ENCODE measurements around the gene CXCR5. TPM values are rescaled to one million over a fixed set of nuclear protein-coding genes. Genes with fewer than 3 reads are reported as not detected.

The CXCR5 gene
- total and polyA plus RNA-seq, 2 of the 4 experiments (the other 2 are of a cell fraction), result not detected

DNA sequence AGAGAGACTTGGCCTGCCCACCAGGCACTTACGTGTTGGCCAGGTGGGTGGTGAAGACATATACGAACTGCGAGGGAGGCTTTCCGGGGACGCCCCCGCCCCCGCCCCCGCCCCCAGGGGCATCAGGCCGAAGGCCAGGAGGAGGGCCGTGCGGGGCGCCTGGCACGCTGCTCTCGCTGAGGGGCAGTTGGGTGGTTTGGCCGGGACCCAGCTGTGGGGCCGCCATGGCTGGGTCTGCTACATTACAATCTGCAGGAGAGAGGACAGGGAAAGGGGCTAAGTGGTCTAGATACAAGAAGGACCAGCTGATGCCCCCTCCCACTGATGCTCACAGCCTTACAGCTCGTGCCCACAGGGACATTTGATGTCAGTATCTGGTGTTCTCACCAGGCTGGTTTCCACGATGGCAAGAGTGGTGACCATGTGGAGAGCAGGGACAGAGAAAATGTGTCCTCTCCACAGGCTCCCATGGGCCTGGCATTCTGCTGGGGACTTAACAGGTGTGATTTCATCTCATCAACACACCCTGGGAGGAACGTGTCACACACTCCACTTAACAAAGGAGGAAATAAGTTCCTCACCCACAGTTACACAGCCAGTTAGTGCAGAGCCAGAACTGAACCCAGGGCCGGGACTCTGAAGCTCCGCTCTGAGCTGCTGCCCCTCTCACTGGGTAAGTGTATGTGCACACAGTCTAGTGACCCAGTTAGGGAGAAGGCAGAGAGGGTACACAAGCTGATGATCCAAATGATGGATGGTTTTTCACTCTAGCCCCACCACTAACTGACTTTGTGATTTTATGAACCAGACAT, 19.7 kb downstream of the CXCR5 start:
- H3K36me3 ChIP-seq (ENCODE audit: control insufficient read depth, insufficient read depth, low read length), result peaks cover 76% of the 10 kb centered on the region
- H4K20me1 ChIP-seq (ENCODE audit: insufficient read depth, low read length), result peaks cover 67% of the 10 kb centered on the region
- DNase-seq, result no peak
- ATAC-seq (ENCODE audit: low read depth), result no peak
- TF ChIP-seq, protein P1, sequence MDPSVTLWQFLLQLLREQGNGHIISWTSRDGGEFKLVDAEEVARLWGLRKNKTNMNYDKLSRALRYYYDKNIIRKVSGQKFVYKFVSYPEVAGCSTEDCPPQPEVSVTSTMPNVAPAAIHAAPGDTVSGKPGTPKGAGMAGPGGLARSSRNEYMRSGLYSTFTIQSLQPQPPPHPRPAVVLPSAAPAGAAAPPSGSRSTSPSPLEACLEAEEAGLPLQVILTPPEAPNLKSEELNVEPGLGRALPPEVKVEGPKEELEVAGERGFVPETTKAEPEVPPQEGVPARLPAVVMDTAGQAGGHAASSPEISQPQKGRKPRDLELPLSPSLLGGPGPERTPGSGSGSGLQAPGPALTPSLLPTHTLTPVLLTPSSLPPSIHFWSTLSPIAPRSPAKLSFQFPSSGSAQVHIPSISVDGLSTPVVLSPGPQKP (IDR thresholded peaks at IDR 0.05; ENCODE audit: borderline replicate concordance, low read depth, low read length), result no peak
- no peak for TF ChIP-seq RFX5 (IDR thresholded peaks at IDR 0.05; ENCODE audit: low read depth, low read length)
- no peak for TF ChIP-seq MAFK (IDR thresholded peaks at IDR 0.05; ENCODE audit: low read depth, low read length)
- TF ChIP-seq, protein P2, sequence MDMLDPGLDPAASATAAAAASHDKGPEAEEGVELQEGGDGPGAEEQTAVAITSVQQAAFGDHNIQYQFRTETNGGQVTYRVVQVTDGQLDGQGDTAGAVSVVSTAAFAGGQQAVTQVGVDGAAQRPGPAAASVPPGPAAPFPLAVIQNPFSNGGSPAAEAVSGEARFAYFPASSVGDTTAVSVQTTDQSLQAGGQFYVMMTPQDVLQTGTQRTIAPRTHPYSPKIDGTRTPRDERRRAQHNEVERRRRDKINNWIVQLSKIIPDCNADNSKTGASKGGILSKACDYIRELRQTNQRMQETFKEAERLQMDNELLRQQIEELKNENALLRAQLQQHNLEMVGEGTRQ (IDR thresholded peaks at IDR 0.05; ENCODE audit: low read depth, low read length), result no peak
- TF ChIP-seq FOS (IDR thresholded peaks at IDR 0.05; ENCODE audit: low read depth, low read length), result no peak
- no peak for TF ChIP-seq CEBPB (IDR thresholded peaks at IDR 0.05; ENCODE audit: low read depth, low read length)
- no peak overlapping the region for H2BK120ac ChIP-seq (ENCODE audit: low read depth, low read length)
- no peak overlapping the region for H2BK20ac ChIP-seq (ENCODE audit: low read depth, low read length)
- no peak overlapping the region for H2AK5ac ChIP-seq (ENCODE audit: low read depth, low read length)
- H3K4me2 ChIP-seq (ENCODE audit: low read depth, low read length), result no peak overlapping the region
- no peak overlapping the region for H2BK15ac ChIP-seq (ENCODE audit: low read depth, low read length)
- H3K56ac ChIP-seq (ENCODE audit: extremely low read depth, insufficient read depth, low read length), result no peak overlapping the region
- H3K4me1 ChIP-seq (ENCODE audit: control insufficient read depth, insufficient read depth, low read length), result peaks cover 7% of the 10 kb centered on the region; the same call in 1 of the 2 replicates
- H3K9ac ChIP-seq (ENCODE audit: low read depth, low read length), result no peak overlapping the region
- H3K9me3 ChIP-seq (ENCODE audit: control insufficient read depth, insufficient read depth, low read length), result no peaks in the 10 kb centered on the region
- no peak overlapping the region for H3K27ac ChIP-seq (ENCODE audit: insufficient read depth, low read length)
- no peak overlapping the region for H2BK5ac ChIP-seq (ENCODE audit: low read depth, low read length, poor library complexity, severe bottlenecking)
- peaks cover 24 to 76% of the 10 kb centered on the region in 2 experiments; a peak in 3 of 4 replicates for H3K79me1 ChIP-seq (ENCODE audit: low read depth in 1 of 2, low read length in 2 of 2)
- H2AK9ac ChIP-seq (replicated peaks; ENCODE audit: low read depth, low read length, poor library complexity), result no peak overlapping the region
- H3K23ac ChIP-seq (ENCODE audit: low read depth, low read length), result no peak overlapping the region
- H3K27me3 ChIP-seq (ENCODE audit: control insufficient read depth, insufficient read depth, low read length), result no peaks in the 10 kb centered on the region
- in situ Hi-C loops (cut with MboI; ENCODE audit: low sequenced_read_pairs) (loop anchor here (5.0 kb wide), 1 partner anchor 34 kb away; no protein-coding TSS in a partner anchor), intact Hi-C loops (cut with micrococcal nuclease) (no loop called here), dilution Hi-C loops (cut with HindIII; ENCODE audit: low sequenced_read_pairs, unreplicated experiment) (no loop called here)
- no peak overlapping the region for H3K14ac ChIP-seq (replicated peaks; ENCODE audit: low read depth, low read length)
- H3K9me1 ChIP-seq (ENCODE audit: insufficient read depth, low read length), result no peaks in the 10 kb centered on the region
- H3K4me3 ChIP-seq (ENCODE audit: insufficient read depth, low read depth, low read length), result no peak overlapping the region
- BruUV-seq (replicated peaks), result no TSS peak
- H4K91ac ChIP-seq (ENCODE audit: insufficient read depth, low read depth, low read length), result no peak overlapping the region
- no peak overlapping the region for H3K18ac ChIP-seq (ENCODE audit: low read depth, low read length)
- H2AFZ ChIP-seq (replicated peaks; ENCODE audit: low read length, poor library complexity), result no peak overlapping the region
- ChIA-PET CTCF (interaction anchor here (1.0 kb wide), 1 partner anchor 24 kb away, joined by 3 read pairs; no protein-coding TSS in a partner anchor), POLR2A (ENCODE audit: unreplicated experiment) (no interaction called here)
- H4K5ac ChIP-seq (ENCODE audit: low read depth, low read length), result no peak overlapping the region
- WGBS, 2 experiments (ENCODE audit: extremely low coverage in 2 of 2, insufficient read length in 1 of 2), result 80% methylated on average over 4 of the region's 21 CpGs; no CpG with 5 or more reads in 1 of the 2 experiments
- H3K4ac ChIP-seq (ENCODE audit: low read depth, low read length), result no peak overlapping the region
- no peak overlapping the region for H4K8ac ChIP-seq (ENCODE audit: low read depth in 2 of 2, low read length in 2 of 2)
